IMR-90 (cell line): Measurements from ENCODE around the gene FBXW5.

Source experiments
- CTCF ChIP-seq: conservative IDR thresholded peaks from 2 replicates; pipeline ENCODE4 v1.5.1; 2012; ENCODE audit warnings: mild to moderate bottlenecking, low read depth, low read length, improper control_type of control experiment
- MAZ ChIP-seq: IDR thresholded peaks from 2 replicates; pipeline ENCODE4 v1.6.1; 2012; ENCODE audit warnings: low read depth, mild to moderate bottlenecking, low read length, improper control_type of control experiment, moderate library complexity, borderline replicate concordance
- RFX5 ChIP-seq: IDR thresholded peaks from 2 replicates; pipeline ENCODE4 v1.8.0; 2012; ENCODE audit warnings: low read depth, mild to moderate bottlenecking, low read length, moderate library complexity

- no peak for TF ChIP-seq RFX5
- no peak for TF ChIP-seq CTCF
- no peak for TF ChIP-seq MAZ
Measured at GRCh38 chr9:136941231-136942111, 3.1 kb downstream of the FBXW5 start.
